ENCODE measurements around the gene PRR29. TPM values are rescaled to one million over a fixed set of nuclear protein-coding genes. Genes with fewer than 3 reads are reported as not detected.

The PRR29 gene
- total RNA-seq, 1 experiment from 2014 or later: not detected

DNA sequence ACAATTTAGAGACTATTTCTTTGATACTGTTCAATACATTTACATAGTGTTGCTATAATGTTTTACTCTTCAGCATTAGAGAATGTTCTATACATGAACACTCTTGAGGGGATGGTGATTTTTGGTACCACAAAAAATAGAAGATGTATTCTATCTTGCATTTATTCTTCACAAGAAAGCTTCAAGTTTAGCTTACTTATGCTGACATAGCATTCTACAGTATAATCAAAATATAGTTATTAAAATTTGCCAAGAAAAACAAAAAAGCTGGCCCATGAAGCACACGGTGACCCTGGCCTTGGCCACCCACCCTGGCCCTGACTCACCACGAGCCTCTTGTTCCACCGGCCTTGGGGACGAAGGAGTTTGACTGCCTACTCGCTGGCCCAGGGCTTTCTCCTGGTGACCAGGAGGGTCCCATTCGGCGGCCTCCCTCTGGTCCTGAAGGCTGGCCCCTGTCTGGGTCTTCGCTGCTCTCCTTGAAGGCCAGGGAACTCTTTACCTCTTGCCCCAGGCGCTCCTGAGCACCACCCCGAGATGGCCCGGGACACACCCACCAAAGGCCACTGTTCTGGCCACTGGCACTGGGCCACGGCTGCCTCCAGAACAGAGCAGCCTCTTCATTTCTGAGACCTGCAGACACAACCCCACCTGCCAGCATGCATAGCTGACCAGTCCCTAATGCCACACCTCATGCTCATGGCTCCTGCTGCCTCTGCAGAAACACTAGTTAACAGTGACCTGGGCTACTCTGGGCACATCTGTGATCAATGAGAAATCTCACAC, 44.7 kb downstream of the PRR29 start:
- no peaks in the 10 kb centered on the region for H3K27me3 ChIP-seq (replicated peaks; ENCODE audit: insufficient read depth, low read depth, low read length, poor library complexity)
- intact Hi-C loops (cut with micrococcal nuclease; ENCODE audit: unreplicated experiment): no loop called here
- H3K4me3 ChIP-seq (ENCODE audit: low read depth, low read length, poor library complexity, severe bottlenecking): no peak overlapping the region
- H3K36me3 ChIP-seq (ENCODE audit: insufficient read depth, low read length, poor library complexity, severe bottlenecking): no peaks in the 10 kb centered on the region
- no peak for TF ChIP-seq EZH2 (IDR thresholded peaks at IDR 0.05; ENCODE audit: borderline replicate concordance, low read depth, low read length, poor library complexity, severe bottlenecking)
- TF ChIP-seq, protein P1, sequence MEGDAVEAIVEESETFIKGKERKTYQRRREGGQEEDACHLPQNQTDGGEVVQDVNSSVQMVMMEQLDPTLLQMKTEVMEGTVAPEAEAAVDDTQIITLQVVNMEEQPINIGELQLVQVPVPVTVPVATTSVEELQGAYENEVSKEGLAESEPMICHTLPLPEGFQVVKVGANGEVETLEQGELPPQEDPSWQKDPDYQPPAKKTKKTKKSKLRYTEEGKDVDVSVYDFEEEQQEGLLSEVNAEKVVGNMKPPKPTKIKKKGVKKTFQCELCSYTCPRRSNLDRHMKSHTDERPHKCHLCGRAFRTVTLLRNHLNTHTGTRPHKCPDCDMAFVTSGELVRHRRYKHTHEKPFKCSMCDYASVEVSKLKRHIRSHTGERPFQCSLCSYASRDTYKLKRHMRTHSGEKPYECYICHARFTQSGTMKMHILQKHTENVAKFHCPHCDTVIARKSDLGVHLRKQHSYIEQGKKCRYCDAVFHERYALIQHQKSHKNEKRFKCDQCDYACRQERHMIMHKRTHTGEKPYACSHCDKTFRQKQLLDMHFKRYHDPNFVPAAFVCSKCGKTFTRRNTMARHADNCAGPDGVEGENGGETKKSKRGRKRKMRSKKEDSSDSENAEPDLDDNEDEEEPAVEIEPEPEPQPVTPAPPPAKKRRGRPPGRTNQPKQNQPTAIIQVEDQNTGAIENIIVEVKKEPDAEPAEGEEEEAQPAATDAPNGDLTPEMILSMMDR (conservative IDR thresholded peaks at IDR 0.05; ENCODE audit: low read depth, low read length): no peak
- CTCF ChIA-PET: no interaction called here
- no peaks in the 10 kb centered on the region for H3K4me1 ChIP-seq (ENCODE audit: insufficient read depth, low read length, poor library complexity, severe bottlenecking)
- H3K27ac ChIP-seq (ENCODE audit: low read depth, low read length, poor library complexity, severe bottlenecking): no peak overlapping the region
- no peaks in the 10 kb centered on the region for H3K9me3 ChIP-seq (ENCODE audit: low read depth, low read length, poor library complexity, severe bottlenecking)
- POLR2A ChIA-PET (ENCODE audit: low non-redundant PET): no interaction called here
- no peak for DNase-seq (ENCODE audit: low spot score)
- no TSS peak for BruUV-seq (replicated peaks)

DNA sequence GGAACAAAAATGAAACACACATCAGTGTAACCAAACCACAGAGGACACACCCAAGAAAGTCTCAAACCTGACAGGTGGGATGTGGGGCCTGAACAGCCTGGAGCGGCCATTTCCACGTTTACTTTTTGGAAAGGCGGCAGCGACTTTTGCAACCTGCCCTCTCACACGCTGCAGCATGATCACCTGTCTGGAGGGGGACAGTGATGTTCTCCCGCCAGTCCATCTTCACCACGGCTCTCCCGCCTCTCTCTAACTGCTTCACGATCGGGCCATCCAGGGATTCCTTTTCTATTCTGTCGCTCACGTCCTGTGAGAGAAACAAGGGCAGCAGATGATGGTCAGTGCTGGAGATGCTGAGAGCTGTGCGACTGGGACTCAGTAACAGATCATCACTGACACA, 47.0 kb downstream of the PRR29 start:
- no peaks in the 10 kb centered on the region for H3K36me3 ChIP-seq (ENCODE audit: insufficient read depth, low read length, poor library complexity, severe bottlenecking)
- no TSS peak for BruUV-seq (replicated peaks)
- CTCF ChIA-PET: interaction anchor here (0.9 kb wide), 1 partner anchor 20 kb away, joined by 3 read pairs; no protein-coding TSS in a partner anchor

DNA sequence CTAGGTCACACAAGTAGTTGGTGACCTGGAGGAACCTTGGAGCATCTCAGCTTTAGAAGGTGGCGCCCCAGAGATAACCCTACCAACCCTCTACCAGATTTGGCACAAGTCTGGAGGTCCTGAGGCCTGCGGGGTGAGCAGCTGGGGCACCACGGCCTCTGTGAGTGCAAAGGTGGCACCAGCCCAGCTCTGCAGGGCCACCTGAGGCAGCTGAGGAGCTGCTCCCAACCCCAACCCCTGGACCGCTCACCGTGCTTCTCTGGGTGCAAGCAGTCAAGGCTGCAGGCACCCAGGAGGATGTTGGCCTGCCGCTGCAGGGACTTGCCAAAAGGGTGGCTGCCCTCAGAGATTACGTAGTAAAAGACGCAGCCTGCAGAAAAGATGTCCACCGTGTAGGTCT, 50.7 kb downstream of the PRR29 start:
- intact Hi-C loops (cut with micrococcal nuclease; ENCODE audit: unreplicated experiment): no loop called here
- CTCF ChIA-PET: no interaction called here
- H3K36me3 ChIP-seq (ENCODE audit: insufficient read depth, low read length, poor library complexity, severe bottlenecking): no peaks in the 10 kb centered on the region

More for the DNA sequence above, 47.0 kb downstream of the PRR29 start:
- intact Hi-C loops (cut with micrococcal nuclease; ENCODE audit: unreplicated experiment): no loop called here
- Histone ChIP-seq H3K9me3 (ENCODE audit: low read depth, low read length, poor library complexity, severe bottlenecking) (no peaks in the 10 kb centered on the region), H3K4me3 (ENCODE audit: low read depth, low read length, poor library complexity, severe bottlenecking) (no peak overlapping the region), H3K4me1 (ENCODE audit: insufficient read depth, low read length, poor library complexity, severe bottlenecking) (no peaks in the 10 kb centered on the region), H3K27me3 (replicated peaks; ENCODE audit: insufficient read depth, low read depth, low read length, poor library complexity) (no peaks in the 10 kb centered on the region), H3K27ac (ENCODE audit: low read depth, low read length, poor library complexity, severe bottlenecking) (no peak overlapping the region)
- TF ChIP-seq, protein P1 (conservative IDR thresholded peaks at IDR 0.05; ENCODE audit: low read depth, low read length): no peak
- no peak for TF ChIP-seq EZH2 (IDR thresholded peaks at IDR 0.05; ENCODE audit: borderline replicate concordance, low read depth, low read length, poor library complexity, severe bottlenecking)
- DNase-seq (ENCODE audit: low spot score): no peak
- POLR2A ChIA-PET (ENCODE audit: low non-redundant PET): no interaction called here

More for the DNA sequence above, 50.7 kb downstream of the PRR29 start:
- BruUV-seq (replicated peaks): no TSS peak
- TF ChIP-seq, protein P1 (conservative IDR thresholded peaks at IDR 0.05; ENCODE audit: low read depth, low read length): no peak
- no peak for TF ChIP-seq EZH2 (IDR thresholded peaks at IDR 0.05; ENCODE audit: borderline replicate concordance, low read depth, low read length, poor library complexity, severe bottlenecking)
- no peaks in the 10 kb centered on the region for H3K27me3 ChIP-seq (replicated peaks; ENCODE audit: insufficient read depth, low read depth, low read length, poor library complexity)
- DNase-seq (ENCODE audit: low spot score): no peak
- no peaks in the 10 kb centered on the region for H3K9me3 ChIP-seq (ENCODE audit: low read depth, low read length, poor library complexity, severe bottlenecking)
- no peaks in the 10 kb centered on the region for H3K4me1 ChIP-seq (ENCODE audit: insufficient read depth, low read length, poor library complexity, severe bottlenecking)
- H3K4me3 ChIP-seq (ENCODE audit: low read depth, low read length, poor library complexity, severe bottlenecking): no peak overlapping the region
- H3K27ac ChIP-seq (ENCODE audit: low read depth, low read length, poor library complexity, severe bottlenecking): no peak overlapping the region
- POLR2A ChIA-PET (ENCODE audit: low non-redundant PET): interaction anchor here (0.6 kb wide), 1 partner anchor 67 kb away, joined by 6 read pairs; no protein-coding TSS in a partner anchor
